Breast epithelium (tissue), 3 donors: Measurements from ENCODE around the gene HCAR2.
"Not testable (repeated sequence)": the region's sequence is repeated elsewhere in the genome, so short reads cannot be mapped to it uniquely, and the experiment has no call there.

Experiments used
- CTCF ChIP-seq, 3 donors: fragments of 450-650 bp; IDR thresholded peaks; one replicate each; pipeline ENCODE4 v1.5.1; 2016 to 2017; ENCODE audit warnings: antibody characterized with exemption in 3 of 3, mild to moderate bottlenecking in 3 of 3, moderate library complexity in 3 of 3
- POLR2A ChIP-seq: fragments of 450-650 bp; IDR thresholded peaks from one replicate; pipeline ENCODE4 v1.6.1; 2016; ENCODE audit warnings: antibody characterized with exemption, mild to moderate bottlenecking, moderate library complexity
- POLR2AphosphoS5 ChIP-seq, 3 donors: sonication (generic); formaldehyde crosslinking; IDR thresholded peaks; one replicate each; pipeline ENCODE4 v1.6.1; 2017; ENCODE audit warnings: antibody characterized with exemption in 3 of 3

GRCh38 chr12:122676781-122677180 is 26.4 kb downstream of the HCAR2 start:
- TF ChIP-seq CTCF (IDR thresholded peaks at IDR 0.05); POLR2A; POLR2AphosphoS5 (IDR thresholded peaks at IDR 0.05): not testable (repeated sequence)
